Measurements from ENCODE around the gene NFKB2.

GRCh38 chr10:102358712-102359382 is 36.7 kb upstream of the NFKB2 start:
- TF ChIP-seq, protein P1, sequence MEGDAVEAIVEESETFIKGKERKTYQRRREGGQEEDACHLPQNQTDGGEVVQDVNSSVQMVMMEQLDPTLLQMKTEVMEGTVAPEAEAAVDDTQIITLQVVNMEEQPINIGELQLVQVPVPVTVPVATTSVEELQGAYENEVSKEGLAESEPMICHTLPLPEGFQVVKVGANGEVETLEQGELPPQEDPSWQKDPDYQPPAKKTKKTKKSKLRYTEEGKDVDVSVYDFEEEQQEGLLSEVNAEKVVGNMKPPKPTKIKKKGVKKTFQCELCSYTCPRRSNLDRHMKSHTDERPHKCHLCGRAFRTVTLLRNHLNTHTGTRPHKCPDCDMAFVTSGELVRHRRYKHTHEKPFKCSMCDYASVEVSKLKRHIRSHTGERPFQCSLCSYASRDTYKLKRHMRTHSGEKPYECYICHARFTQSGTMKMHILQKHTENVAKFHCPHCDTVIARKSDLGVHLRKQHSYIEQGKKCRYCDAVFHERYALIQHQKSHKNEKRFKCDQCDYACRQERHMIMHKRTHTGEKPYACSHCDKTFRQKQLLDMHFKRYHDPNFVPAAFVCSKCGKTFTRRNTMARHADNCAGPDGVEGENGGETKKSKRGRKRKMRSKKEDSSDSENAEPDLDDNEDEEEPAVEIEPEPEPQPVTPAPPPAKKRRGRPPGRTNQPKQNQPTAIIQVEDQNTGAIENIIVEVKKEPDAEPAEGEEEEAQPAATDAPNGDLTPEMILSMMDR (IDR thresholded peaks at IDR 0.05; ENCODE audit: low read depth, low read length) = no peak
- TF ChIP-seq POLR2A (IDR thresholded peaks at IDR 0.05; ENCODE audit: extremely low read depth, insufficient read length) = no peak
- TF ChIP-seq MYC (IDR thresholded peaks at IDR 0.05; ENCODE audit: low read depth, low read length) = no peak

Measured in NB4 (cell line).